Uterus (tissue), 2 donors: ENCODE results near the gene EFCAB13.
A peak's percentile ranks its signal among the peaks of the same experiment; 100 is the strongest.

ENCODE experiments used
- CTCF ChIP-seq, 4 experiments: fragments of 200-600 bp in 2 of 4; fragments of 450-650 bp in 2 of 4; sonication (generic) in 2 of 4; IDR thresholded peaks; one replicate each; pipeline ENCODE4 v1.5.1; 2016 to 2019; ENCODE audit warnings: antibody characterized with exemption in 4 of 4, mild to moderate bottlenecking in 2 of 4, moderate library complexity in 1 of 4
- POLR2A ChIP-seq, 2 donors: fragments of 450-650 bp; IDR thresholded peaks; one replicate each; pipeline ENCODE4 v1.6.1; 2016; ENCODE audit warnings: antibody characterized with exemption in 2 of 2, mild to moderate bottlenecking in 1 of 2, moderate library complexity in 1 of 2

- TF ChIP-seq CTCF (IDR thresholded peaks at IDR 0.05), result peak in 3 of 4 experiments; percentile 34 to 54 (median 39)
- peak; percentile 29 to 36 for TF ChIP-seq POLR2A (IDR thresholded peaks at IDR 0.05)
Observed at GRCh38 chr17:47279062-47279801, 44.5 kb upstream of the EFCAB13 start.
